GM18511 (cell line): Measurements from ENCODE around the gene UBALD1.

ENCODE experiments used
- ATAC-seq: cut with Tn5 transposase; IDR thresholded peaks from one replicate; pipeline ENCODE4 v1.9.1; 2021; ENCODE audit warnings: mild to moderate bottlenecking, moderate library complexity; ENCODE audit not compliant: unreplicated experiment

Gene UBALD1

GRCh38 chr16:4561596-4561995 is 53.1 kb downstream of the UBALD1 start:
- no peak for ATAC-seq
